PC-3 (cell line): Measurements from ENCODE around the gene KIF17.

Source experiments
- CTCF ChIP-seq: fragments of 300-600 bp; sonication (generic); conservative IDR thresholded peaks from 2 replicates; pipeline ENCODE4 v1.5.1; 2017; ENCODE audit warnings: antibody characterized with exemption, low read depth, mild to moderate bottlenecking, low read length
- EZH2 ChIP-seq: fragments of 300-600 bp; sonication (generic); IDR thresholded peaks from one replicate; pipeline ENCODE4 v1.6.1; 2017; ENCODE audit warnings: antibody characterized with exemption, mild to moderate bottlenecking, low read length; ENCODE audit not compliant: unreplicated experiment
- EZH2phosphoT487 ChIP-seq: fragments of 300-600 bp; sonication (generic); IDR thresholded peaks from 2 replicates; pipeline ENCODE4 v1.6.1; 2018; ENCODE audit warnings: mild to moderate bottlenecking, antibody characterized with exemption, low read length, borderline replicate concordance

GRCh38 chr1:20684651-20685050 lies 33.2 kb downstream of the KIF17 start:
- no peak for TF ChIP-seq EZH2
- no peak for TF ChIP-seq CTCF
- TF ChIP-seq EZH2phosphoT487, result no peak
